GM19025 (cell line): ENCODE results near the gene MEIS2.

Source experiments
- ATAC-seq: cut with Tn5 transposase; IDR thresholded peaks from one replicate; pipeline ENCODE4 v1.9.1; 2021; ENCODE audit warnings: mild to moderate bottlenecking, low read depth, moderate library complexity; ENCODE audit not compliant: unreplicated experiment

The MEIS2 gene

GRCh38 chr15:37079726-37080125, 20.6 kb downstream of the MEIS2 start:
- no peak for ATAC-seq

DNA sequence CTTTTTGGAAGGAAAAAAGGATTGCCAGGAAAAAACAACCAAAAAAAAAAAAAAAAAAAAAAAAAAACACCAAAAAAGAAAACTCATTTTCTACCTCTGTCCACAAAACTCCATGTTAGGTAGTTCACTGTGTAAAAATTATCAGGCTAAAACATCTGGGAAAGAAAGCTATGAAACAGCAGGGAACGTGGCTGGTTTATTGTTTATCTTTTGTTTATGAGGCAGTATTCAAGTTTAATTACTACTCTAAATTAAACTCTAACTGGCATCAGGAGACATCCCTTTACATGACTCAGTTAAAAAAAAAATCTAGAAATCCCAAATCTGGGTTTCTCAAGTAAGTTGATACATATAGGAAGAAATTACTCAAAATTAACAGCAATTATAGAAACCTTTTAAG, 21.8 kb downstream of the MEIS2 start:
- no peak for ATAC-seq

- no peak for ATAC-seq
Observed at GRCh38 chr15:37077623-37078351, 22.6 kb downstream of the MEIS2 start.

DNA sequence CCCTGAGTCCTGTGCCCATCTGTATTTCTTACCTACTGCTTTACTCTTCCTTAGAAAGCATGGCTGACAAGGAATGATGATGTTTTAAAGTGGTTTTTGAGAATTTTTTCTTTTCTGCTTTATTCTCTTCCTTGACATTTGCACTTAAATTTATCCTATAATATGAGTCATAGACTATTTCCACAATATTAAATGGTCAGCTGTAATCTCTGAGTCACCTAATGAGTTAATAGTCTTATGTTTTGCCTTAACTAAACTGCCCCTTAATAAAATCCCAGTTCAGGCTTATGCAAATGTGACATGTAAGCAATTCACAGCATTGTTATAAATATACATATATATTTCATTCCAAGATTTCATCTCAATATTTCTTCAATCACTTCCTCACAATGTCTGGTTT, 23.8 kb downstream of the MEIS2 start:
- ATAC-seq = no peak

- no peak for ATAC-seq
Observed at GRCh38 chr15:37075777-37076176, 24.6 kb downstream of the MEIS2 start.

GRCh38 chr15:37072181-37072580, 28.2 kb downstream of the MEIS2 start:
- ATAC-seq = no peak

GRCh38 chr15:37071134-37071533, 29.2 kb downstream of the MEIS2 start:
- no peak for ATAC-seq

DNA sequence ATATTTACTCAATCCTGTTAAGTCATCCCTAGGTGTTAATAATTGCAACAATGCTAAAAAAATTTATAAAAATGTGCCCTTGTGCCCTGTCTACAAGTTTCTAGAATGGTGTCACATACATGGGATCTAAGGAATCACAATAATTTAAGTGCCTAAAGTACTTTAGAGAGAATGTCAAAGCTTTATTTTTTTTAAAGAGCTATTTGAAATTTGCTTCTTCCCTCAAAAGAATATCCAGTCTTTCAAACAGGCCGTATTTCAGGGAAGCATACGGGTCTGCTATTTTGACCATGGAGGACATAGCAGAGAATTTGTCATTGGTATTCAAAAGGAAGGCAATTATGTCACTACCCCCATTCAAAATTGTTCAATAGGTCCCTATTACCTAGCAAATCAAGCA, 29.7 kb downstream of the MEIS2 start:
- no peak for ATAC-seq

DNA sequence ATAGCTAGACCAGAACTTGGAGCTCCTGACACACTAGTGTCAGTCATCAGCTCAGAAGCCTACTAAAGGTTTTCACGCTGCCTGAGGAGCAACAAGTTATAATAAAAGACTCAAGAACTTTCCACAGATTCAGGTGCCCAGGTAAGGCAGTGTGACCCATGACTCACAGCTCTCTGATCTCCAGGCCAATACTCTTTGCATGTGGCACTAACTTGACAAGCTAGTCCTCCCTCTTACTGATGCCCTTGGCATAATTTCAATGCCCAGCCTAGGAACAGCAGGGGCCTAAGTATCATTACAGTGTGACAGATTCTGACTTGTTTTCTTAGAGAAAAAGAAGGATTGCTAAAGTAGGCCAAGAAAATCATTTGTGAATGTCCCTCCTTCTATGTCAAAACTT, 38.4 kb downstream of the MEIS2 start:
- no peak for ATAC-seq

DNA sequence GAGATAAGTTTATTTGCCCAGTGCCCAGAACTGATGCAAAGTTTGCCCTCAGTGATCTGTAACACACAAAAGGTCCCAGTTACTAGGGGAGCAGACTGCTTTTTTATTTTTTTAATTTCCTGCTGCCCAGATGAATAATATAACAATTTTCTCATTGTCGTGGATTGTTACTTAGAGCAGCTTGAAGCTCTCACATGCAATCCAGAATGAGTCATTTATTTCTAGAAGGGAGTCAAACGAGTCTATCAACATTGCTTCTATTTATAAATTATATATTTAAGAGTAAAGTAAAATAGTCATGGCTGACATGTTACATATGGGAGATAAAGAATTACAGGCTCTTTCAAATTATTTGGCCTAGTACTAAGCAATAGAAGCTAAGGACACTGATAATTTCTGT, 41.3 kb downstream of the MEIS2 start:
- no peak for ATAC-seq

- ATAC-seq = no peak
Observed at GRCh38 chr15:37058316-37058985, 41.9 kb downstream of the MEIS2 start.

DNA sequence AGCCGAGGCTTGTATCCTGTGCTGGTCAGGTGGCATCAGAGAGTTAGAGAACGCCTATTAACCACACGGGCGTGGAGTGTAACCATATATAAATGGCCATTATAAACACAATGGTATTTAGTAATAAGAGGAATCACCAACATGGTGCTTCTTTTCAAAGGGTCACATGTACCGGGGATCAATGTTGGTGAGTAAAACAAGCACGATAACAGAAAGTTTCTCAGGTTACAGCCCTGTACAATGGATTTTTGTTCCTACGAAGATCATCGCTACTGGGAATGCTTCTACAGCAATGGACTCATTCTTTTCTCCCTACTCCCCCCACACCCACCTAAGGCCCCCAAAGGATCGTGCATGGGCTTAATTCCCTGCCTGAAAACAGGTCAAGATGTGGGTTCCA, 42.5 kb downstream of the MEIS2 start:
- ATAC-seq = no peak

DNA sequence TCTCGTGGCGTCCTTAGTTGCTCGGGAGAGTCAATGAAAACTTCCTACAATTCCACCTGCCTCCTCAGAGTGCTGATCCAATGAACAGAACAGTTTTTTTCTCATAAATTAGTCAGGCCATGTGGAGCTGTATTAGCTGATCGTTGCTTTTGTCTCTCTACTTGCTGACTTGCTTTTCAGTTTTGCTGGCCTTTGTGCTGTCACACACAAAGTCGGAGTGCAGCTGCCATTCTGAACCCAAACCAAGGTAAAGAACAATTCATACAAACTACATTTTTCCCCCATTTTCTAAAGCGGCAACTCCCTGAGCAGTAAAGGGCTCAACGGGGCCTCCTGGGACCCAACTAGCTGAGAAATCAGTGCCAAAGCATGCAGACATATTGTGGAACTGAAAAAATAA, 43.1 kb downstream of the MEIS2 start:
- no peak for ATAC-seq

GRCh38 chr15:37056177-37057121, 43.9 kb downstream of the MEIS2 start:
- no peak for ATAC-seq

GRCh38 chr15:37055481-37055880, 44.9 kb downstream of the MEIS2 start:
- ATAC-seq = no peak

- ATAC-seq = no peak
Observed at GRCh38 chr15:37054336-37054735, 46.0 kb downstream of the MEIS2 start.

DNA sequence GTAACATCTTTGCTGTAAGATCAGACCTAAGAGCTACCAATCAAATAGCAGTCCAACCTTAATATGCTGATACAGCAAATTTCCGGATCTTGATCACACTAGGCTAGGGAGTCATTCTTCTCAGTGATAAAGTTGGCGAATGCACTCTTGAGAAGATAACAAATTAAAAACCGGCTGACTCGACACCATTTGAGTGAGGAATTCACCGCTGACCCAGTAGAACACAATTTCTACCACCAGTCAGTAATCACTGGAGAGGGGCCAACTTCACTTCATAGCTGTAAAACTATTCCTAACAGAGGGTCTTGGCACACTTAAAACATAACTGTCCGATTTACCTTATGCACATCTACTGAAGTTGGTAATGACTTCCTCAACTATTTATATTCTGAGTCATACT, 47.2 kb downstream of the MEIS2 start:
- ATAC-seq = no peak

GRCh38 chr15:37050345-37050744, 50.0 kb downstream of the MEIS2 start:
- ATAC-seq = no peak

DNA sequence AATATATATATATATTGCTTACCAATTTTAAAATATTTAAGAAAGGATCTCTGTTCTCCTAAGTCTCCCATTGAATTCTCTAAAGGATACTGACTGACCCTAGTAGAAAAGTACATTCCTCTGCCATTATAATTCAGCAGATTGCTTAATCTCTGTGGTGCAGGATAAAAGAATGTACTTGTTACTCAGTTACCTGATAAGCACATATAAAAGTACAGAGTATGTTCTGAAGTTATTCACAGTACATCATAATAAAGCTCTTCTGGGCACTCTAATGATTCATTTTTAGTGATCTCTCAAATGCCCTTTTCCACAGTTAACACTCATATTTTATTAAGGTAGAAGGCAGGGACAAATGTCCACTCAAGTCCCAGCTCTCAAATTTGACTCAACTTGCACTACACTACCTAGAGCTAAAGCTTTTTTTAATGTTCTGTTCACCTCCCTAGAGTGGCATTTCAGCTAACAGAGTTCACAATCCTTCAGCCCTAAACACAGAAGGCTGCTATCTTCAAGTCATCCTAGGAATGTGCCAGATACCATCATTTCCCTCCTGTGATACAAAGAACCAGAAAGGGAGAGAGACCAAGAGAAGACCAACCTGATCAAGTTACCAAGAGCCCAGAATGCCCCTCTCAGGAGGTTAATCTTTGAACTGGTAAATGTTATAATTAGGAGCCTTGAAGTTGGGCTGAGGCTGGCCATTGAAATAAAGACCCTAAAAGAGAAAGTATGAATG, 53.3 kb downstream of the MEIS2 start:
- no peak for ATAC-seq

DNA sequence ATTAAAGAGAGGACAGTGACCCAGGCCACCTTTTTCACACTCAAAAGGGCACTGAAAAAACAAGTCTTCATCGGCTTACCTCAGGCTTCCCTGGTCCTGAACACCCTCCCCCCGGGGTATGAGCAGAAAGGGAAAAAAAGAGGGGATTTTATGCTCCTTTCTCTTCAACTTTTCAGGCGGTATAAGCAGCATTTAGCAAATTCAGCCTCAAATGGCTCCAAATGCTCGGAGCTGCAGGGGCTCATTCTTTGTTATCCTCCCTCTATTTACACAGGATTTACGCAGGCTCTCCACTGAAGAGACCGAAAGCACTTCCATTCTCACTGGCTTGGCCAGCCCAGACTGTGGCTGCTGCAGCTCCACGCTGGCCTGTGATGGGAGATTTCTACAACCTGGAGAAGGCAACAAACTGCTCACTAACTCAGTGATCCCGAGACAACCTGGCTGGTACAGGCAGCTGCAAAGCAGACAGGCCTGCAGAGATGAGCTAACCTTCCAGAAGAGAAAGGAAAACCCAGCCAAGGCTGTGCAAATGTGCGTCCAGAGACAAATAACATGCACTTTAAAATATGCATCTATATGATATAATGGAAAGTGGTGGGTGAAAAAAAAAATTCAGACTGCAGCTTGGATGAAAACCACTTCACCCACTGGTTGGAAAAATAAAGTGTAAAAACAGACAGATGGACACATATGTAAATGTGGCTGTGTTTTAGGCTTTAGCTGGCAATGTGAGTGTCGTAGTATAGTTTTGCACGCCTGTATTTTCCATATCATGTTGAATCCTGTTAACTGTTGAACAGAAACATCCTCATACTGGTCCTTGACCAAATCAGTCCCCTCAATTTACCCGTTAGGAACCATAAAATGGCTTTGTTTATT, 54.2 kb downstream of the MEIS2 start:
- ATAC-seq = no peak
